HG03196 (cell line): ENCODE measurements around the gene GPD2.
"Not testable (repeated sequence)": the region's sequence is repeated elsewhere in the genome, so short reads cannot be mapped to it uniquely, and the experiment has no call there.

Experiments used
- ATAC-seq: cut with Tn5 transposase; IDR thresholded peaks from one replicate; pipeline ENCODE4 v1.9.1; 2021; ENCODE audit not compliant: unreplicated experiment

Gene GPD2

GRCh38 chr2:156473445-156473844, 37.3 kb downstream of the GPD2 start:
- ATAC-seq: no peak

GRCh38 chr2:156474401-156474800, 38.2 kb downstream of the GPD2 start:
- ATAC-seq: no peak

GRCh38 chr2:156476021-156476849, 40.1 kb downstream of the GPD2 start:
- no peak for ATAC-seq

GRCh38 chr2:156476850-156477206, 40.6 kb downstream of the GPD2 start:
- peak; percentile 77 for ATAC-seq

GRCh38 chr2:156480376-156480775, 44.2 kb downstream of the GPD2 start:
- ATAC-seq: no peak

GRCh38 chr2:156481312-156481711, 45.1 kb downstream of the GPD2 start:
- no peak for ATAC-seq

GRCh38 chr2:156483741-156484173, 47.6 kb downstream of the GPD2 start:
- no peak for ATAC-seq

GRCh38 chr2:156486147-156486546, 50.0 kb downstream of the GPD2 start:
- no peak for ATAC-seq

GRCh38 chr2:156486614-156487013, 50.4 kb downstream of the GPD2 start:
- no peak for ATAC-seq

- no peak for ATAC-seq
Observed at GRCh38 chr2:156489195-156489594, 53.0 kb downstream of the GPD2 start.

GRCh38 chr2:156489750-156490465, 53.7 kb downstream of the GPD2 start:
- no peak for ATAC-seq

- ATAC-seq: no peak
Observed at GRCh38 chr2:156490466-156490840, 54.3 kb downstream of the GPD2 start.

GRCh38 chr2:156491176-156491575, 55.0 kb downstream of the GPD2 start:
- no peak for ATAC-seq

- ATAC-seq: no peak
Observed at GRCh38 chr2:156492979-156493378, 56.8 kb downstream of the GPD2 start.

- not testable (repeated sequence) for ATAC-seq
Observed at GRCh38 chr2:156495998-156496397, 59.8 kb downstream of the GPD2 start.

- ATAC-seq: peak; percentile 69
Observed at GRCh38 chr2:156505696-156506095, 69.5 kb downstream of the GPD2 start.

- ATAC-seq: no peak
Observed at GRCh38 chr2:156511122-156511521, 74.9 kb downstream of the GPD2 start.

GRCh38 chr2:156511803-156512202, 75.6 kb downstream of the GPD2 start:
- peak; percentile 57 for ATAC-seq

GRCh38 chr2:156512451-156512850, 76.3 kb downstream of the GPD2 start:
- no peak for ATAC-seq

- ATAC-seq: no peak
Observed at GRCh38 chr2:156513219-156513618, 77.0 kb downstream of the GPD2 start.

GRCh38 chr2:156517419-156517818, 81.2 kb downstream of the GPD2 start:
- ATAC-seq: no peak

- no peak for ATAC-seq
Observed at GRCh38 chr2:156518138-156518537, 82.0 kb downstream of the GPD2 start.
